SU-DHL-6 (cell line): ENCODE data around the gene MAP4K3.

Experiments
- H2AFZ ChIP-seq: fragments of 200-600 bp; sonication (generic); 2 replicates; pipeline ENCODE4 v1.6.1; 2014; ENCODE audit warnings: low read depth, mild to moderate bottlenecking, moderate library complexity, mixed read lengths, antibody characterized with exemption, low read length; ENCODE audit not compliant: severe bottlenecking
- H3F3A ChIP-seq: fragments of 200-600 bp; shearing (Covaris generic); 2 replicates; pipeline ENCODE4 v1.6.0; 2016; ENCODE audit warnings: antibody characterized with exemption, mild to moderate bottlenecking; ENCODE audit not compliant: insufficient read depth
- H3K27ac ChIP-seq: fragments of 200-600 bp; sonication (generic); 2 replicates; pipeline ENCODE4 v1.5.1; 2016; ENCODE audit warnings: low read depth, mild to moderate bottlenecking, low read length, moderate library complexity, mixed read lengths
- H3K27me3 ChIP-seq: fragments of 200-600 bp; sonication (generic), shearing (Covaris generic); 2 replicates; pipeline ENCODE4 v1.6.0; 2014; ENCODE audit warnings: mild to moderate bottlenecking, low read length
- H3K36me3 ChIP-seq: fragments of 200-600 bp; sonication (generic); 2 replicates; pipeline ENCODE4 v1.6.1; 2014; ENCODE audit warnings: mild to moderate bottlenecking, low read length, mixed read lengths
- H3K4me2 ChIP-seq: fragments of 300-600, 200-600 bp; shearing (Covaris generic), sonication (generic); 2 replicates; pipeline ENCODE4 v1.6.0; 2014; ENCODE audit warnings: low read length, low read depth, mild to moderate bottlenecking; ENCODE audit not compliant: poor library complexity, severe bottlenecking
- H3K4me3 ChIP-seq: fragments of 200-600 bp; sonication (generic); 2 replicates; pipeline ENCODE4 v1.5.1; 2014; ENCODE audit warnings: antibody characterized with exemption, low read length, mild to moderate bottlenecking, mixed read lengths; ENCODE audit not compliant: insufficient read depth, poor library complexity, severe bottlenecking
- H3K79me2 ChIP-seq: fragments of 200-600 bp; sonication (generic); 2 replicates; pipeline ENCODE4 v1.6.1; 2014; ENCODE audit warnings: mild to moderate bottlenecking, low read length, moderate library complexity; ENCODE audit not compliant: insufficient read depth
- H3K9ac ChIP-seq: fragments of 200-600 bp; sonication (generic); 2 replicates; pipeline ENCODE4 v1.7.0; 2014; ENCODE audit warnings: mild to moderate bottlenecking, low read length
- H3K9me2 ChIP-seq: fragments of 200-600 bp; sonication (generic); replicated peaks from 2 replicates; pipeline ENCODE4 v1.6.1; 2014; ENCODE audit warnings: low read length; ENCODE audit not compliant: insufficient read depth
- H3K9me3 ChIP-seq: fragments of 200-600 bp; sonication (generic); 2 replicates; pipeline ENCODE4 v1.6.1; 2014; ENCODE audit warnings: low read length, mixed read lengths; ENCODE audit not compliant: insufficient read depth
- H4K20me1 ChIP-seq: fragments of 200-600 bp; sonication (generic); 2 replicates; pipeline ENCODE4 v1.6.1; 2014; ENCODE audit warnings: low read depth, mild to moderate bottlenecking, antibody characterized with exemption, low read length, moderate library complexity, mixed read lengths
- CTCF ChIP-seq: fragments of 200-600 bp; sonication (generic); IDR thresholded peaks from one replicate; pipeline ENCODE4 v1.5.1; 2017; ENCODE audit warnings: antibody characterized with exemption, mild to moderate bottlenecking, low read length, moderate library complexity; ENCODE audit not compliant: insufficient read depth, poor library complexity, severe bottlenecking
- EZH2phosphoT487 ChIP-seq: fragments of 200-600 bp; sonication (generic), shearing (Covaris generic); conservative IDR thresholded peaks from 2 replicates; pipeline ENCODE4 v1.6.1; 2018; ENCODE audit warnings: mild to moderate bottlenecking, antibody characterized with exemption, low read length, moderate library complexity, mixed read lengths

The MAP4K3 gene

GRCh38 chr2:39413063-39413737 is 23.9 kb downstream of the MAP4K3 start:
- Histone ChIP-seq H2AFZ (no peak overlapping the region), H3K9ac (no peak overlapping the region), H3K9me3 (no peaks in the 10 kb centered on the region), H4K20me1 (peaks cover under 1% of the 10 kb centered on the region; the same call in 1 of the 2 replicates), H3K4me3 (no peak overlapping the region), H3K79me2 (no peaks in the 10 kb centered on the region), H3K4me2 (no peak overlapping the region), H3F3A (no peaks in the 10 kb centered on the region), H3K27ac (no peak overlapping the region), H3K27me3 (no peaks in the 10 kb centered on the region), H3K36me3 (no peaks in the 10 kb centered on the region), H3K9me2 (no peaks in the 10 kb centered on the region)
- TF ChIP-seq EZH2phosphoT487 (no peak), CTCF (no peak)

DNA sequence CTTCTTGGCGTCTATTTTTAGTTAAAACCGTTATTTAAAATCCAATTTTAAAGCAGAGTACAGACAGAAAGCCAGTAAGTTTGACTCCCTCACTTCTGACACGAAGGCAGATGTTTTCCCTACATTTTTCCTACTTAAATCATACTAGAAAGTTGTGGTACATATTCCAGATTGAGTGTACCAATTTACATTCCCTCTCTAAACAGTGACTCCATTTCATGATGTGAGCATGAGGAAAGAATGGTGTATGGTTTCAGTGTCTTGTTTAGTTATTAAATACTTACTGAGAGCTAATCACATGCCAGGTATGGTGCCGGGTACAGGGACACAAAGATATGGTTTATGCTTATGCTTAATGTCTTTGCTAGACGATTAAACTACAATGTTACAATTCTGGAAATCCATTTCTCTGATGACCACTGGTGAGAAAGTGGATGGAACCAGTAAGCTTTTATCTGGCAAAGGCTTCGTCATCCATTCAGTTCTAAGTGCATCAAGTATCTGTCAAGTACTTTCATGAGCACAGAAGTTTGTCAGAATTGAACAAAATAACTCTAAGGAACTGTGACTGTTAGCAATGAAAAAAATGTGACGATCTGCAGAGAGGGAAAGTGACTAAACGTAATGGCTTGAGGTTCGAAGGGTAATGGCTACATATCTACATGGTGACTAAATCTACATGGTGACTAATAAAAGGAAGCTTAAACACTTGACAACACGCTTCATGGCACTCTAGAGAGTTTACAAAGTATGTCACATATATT is 25.7 kb downstream of the MAP4K3 start:
- H2AFZ ChIP-seq: no peak overlapping the region
- H3K4me3 ChIP-seq: no peak overlapping the region
- H3K27ac ChIP-seq: no peak overlapping the region
- TF ChIP-seq CTCF: no peak
- no peak for TF ChIP-seq EZH2phosphoT487
- no peaks in the 10 kb centered on the region for H3K79me2 ChIP-seq
- no peak overlapping the region for H3K4me2 ChIP-seq
- no peaks in the 10 kb centered on the region for H3K9me3 ChIP-seq
- H3K9ac ChIP-seq: no peak overlapping the region
- no peaks in the 10 kb centered on the region for H3K36me3 ChIP-seq
- H3K27me3 ChIP-seq: no peaks in the 10 kb centered on the region
- H3F3A ChIP-seq: no peaks in the 10 kb centered on the region
- no peaks in the 10 kb centered on the region for H3K9me2 ChIP-seq
- H4K20me1 ChIP-seq: no peaks in the 10 kb centered on the region; the same call in 1 of the 2 replicates

GRCh38 chr2:39409697-39410389 is 27.2 kb downstream of the MAP4K3 start:
- H3K4me3 ChIP-seq: no peak overlapping the region
- no peak overlapping the region for H2AFZ ChIP-seq
- H3K27me3 ChIP-seq: no peaks in the 10 kb centered on the region
- no peak overlapping the region for H3K27ac ChIP-seq
- H3K4me2 ChIP-seq: no peak overlapping the region
- no peaks in the 10 kb centered on the region for H3K9me2 ChIP-seq
- no peaks in the 10 kb centered on the region for H3K79me2 ChIP-seq
- H3K9me3 ChIP-seq: no peaks in the 10 kb centered on the region
- TF ChIP-seq EZH2phosphoT487 (no peak), CTCF (no peak)
- no peak overlapping the region for H3K9ac ChIP-seq
- no peaks in the 10 kb centered on the region; the same call in 1 of the 2 replicates for H4K20me1 ChIP-seq
- H3K36me3 ChIP-seq: no peaks in the 10 kb centered on the region
- H3F3A ChIP-seq: no peaks in the 10 kb centered on the region
